ENCODE data around the gene RTP2. TPM values are rescaled to one million over a fixed set of nuclear protein-coding genes. Genes with fewer than 3 reads are reported as not detected.

RTP2 gene
- total and polyA plus RNA-seq, 10 of the 15 experiments (the other 5 are each of a cell fraction or from before 2014, with no cell fraction given) = not detected

- TF ChIP-seq USF2 (IDR thresholded peaks at IDR 0.05; ENCODE audit: borderline replicate concordance, low read depth, low read length) (no peak), SUPT20H (IDR thresholded peaks at IDR 0.05; ENCODE audit: borderline replicate concordance, control insufficient read depth, low read depth, low read length) (no peak), DPF2 (IDR thresholded peaks at IDR 0.05) (no peak), POU2F2 (IDR thresholded peaks at IDR 0.05; ENCODE audit: borderline replicate concordance, low read depth, low read length) (peak; percentile 25; the same call in 1 of the 3 replicates), ESRRA (IDR thresholded peaks at IDR 0.05; ENCODE audit: low read length) (peak; percentile 83), SMC3 (IDR thresholded peaks at IDR 0.05; ENCODE audit: borderline replicate concordance, low read length) (peak; percentile 93), NR2C1 (IDR thresholded peaks at IDR 0.05) (no peak)
Measured at GRCh38 chr3:187679638-187680396, 22.5 kb downstream of the RTP2 start (continued).

- WGBS (ENCODE audit: insufficient coverage, insufficient replicate concordance, low lambda C conversion rate, missing lambda C conversion rate) = 12% methylated on average over 5 of the region's 5 CpGs
- ChIA-PET RAD21 (ENCODE audit: unreplicated experiment) (interaction anchor here (0.7 to 7.9 kb wide), 16 partner anchors 7 to 464 kb away, joined by 3 to 219 read pairs (median 4); no protein-coding TSS in a partner anchor), POLR2A (interaction anchor here (1.1 kb wide), 1 partner anchor 63 kb away, joined by 3 read pairs; no protein-coding TSS in a partner anchor), CTCF (interaction anchor here (0.7 to 20.7 kb wide), 36 partner anchors 9 to 1363 kb away, joined by 3 to 519 read pairs (median 6); partner anchors contain the start of genes RTP4 and SST), SMC1A (ENCODE audit: uncharacterized antibody, unreplicated experiment) (interaction anchor here (0.6 to 10.6 kb wide), 19 partner anchors 8 to 459 kb away, joined by 3 to 231 read pairs (median 6); partner anchors contain the start of genes RTP4 and SST)
- intact Hi-C loops (cut with micrococcal nuclease; ENCODE audit: unreplicated experiment) (loop anchor here (1.0 kb wide), 3 partner anchors 62 to 458 kb away; no protein-coding TSS in a partner anchor), in situ Hi-C loops (cut with MboI) (no loop called here)
- H3K27ac ChIP-seq (ENCODE audit: control insufficient read depth, insufficient read depth) = no peak overlapping the region
- H3K79me2 ChIP-seq (ENCODE audit: control insufficient read depth, insufficient read depth, low read length) = no peaks in the 10 kb centered on the region
- no peak overlapping the region for H3K4me3 ChIP-seq
- H3K27me3 ChIP-seq (replicated peaks in 1 of 2; ENCODE audit: control insufficient read depth in 2 of 2, insufficient read depth in 2 of 2, low read length in 1 of 2) = no peaks in the 10 kb centered on the region; a peak in 1 of 4 replicates
- H3K9me3 ChIP-seq (replicated peaks; ENCODE audit: control insufficient read depth, insufficient read depth, low read length) = no peaks in the 10 kb centered on the region
- no peaks in the 10 kb centered on the region; the same call in 1 of the 2 replicates for H4K20me1 ChIP-seq (ENCODE audit: control insufficient read depth, insufficient read depth)
- no peak overlapping the region for H3K4me2 ChIP-seq (ENCODE audit: control insufficient read depth, insufficient read depth)
- ATAC-seq (peak; percentile 74), FAIRE-seq (no peak), DNase-seq (ENCODE audit: low read depth, low spot score) (no peak)
- peak; percentile 46 to 57 (median 55); a peak in 5 of 6 replicates for TF ChIP-seq CTCF (IDR thresholded peaks at IDR 0.05 in 2 of 3, conservative IDR thresholded peaks at IDR 0.05 in 1 of 3; ENCODE audit: control insufficient read depth in 2 of 3, extremely low read depth in 1 of 3, insufficient read depth in 1 of 3, low read depth in 3 of 3, low read length in 3 of 3)
- TF ChIP-seq YY1 (IDR thresholded peaks at IDR 0.05; ENCODE audit: low read depth, low read length) = peak; percentile 56; the same call in 1 of the 2 replicates
- TF ChIP-seq SMC3 (IDR thresholded peaks at IDR 0.05; ENCODE audit: borderline replicate concordance, low read length) = peak; percentile 66
- TF ChIP-seq RAD21 (IDR thresholded peaks at IDR 0.05; ENCODE audit: insufficient read depth, low read depth, low read length) = peak; percentile 74
- no peak for TF ChIP-seq CREM (IDR thresholded peaks at IDR 0.05; ENCODE audit: low read depth)
- no peak for TF ChIP-seq CREB1 (IDR thresholded peaks at IDR 0.05; ENCODE audit: low read depth)
- H2AFZ ChIP-seq (ENCODE audit: control insufficient read depth, low read depth, low read length) = no peak overlapping the region
- no peaks in the 10 kb centered on the region for H3K4me1 ChIP-seq (ENCODE audit: control insufficient read depth, insufficient read depth, low read length)
- no TSS peak for BruUV-seq (replicated peaks)
- H3K9ac ChIP-seq (ENCODE audit: control insufficient read depth, insufficient read depth, low read length) = no peak overlapping the region
- no peaks in the 10 kb centered on the region for H3K36me3 ChIP-seq (ENCODE audit: control insufficient read depth in 2 of 2, insufficient read depth in 2 of 2, low read length in 1 of 2)
Measured at GRCh38 chr3:187678726-187679268, 23.6 kb downstream of the RTP2 start.

All from GM12878 (cell line).